ENCODE results near the gene FAM118B.

FAM118B gene

GRCh38 chr11:126175393-126175792 is 36.2 kb upstream of the FAM118B start:
- Histone ChIP-seq H3K4me3 (ENCODE audit: low read length) (no peak overlapping the region), H3K9me3 (ENCODE audit: low read length) (peaks cover 3% of the 10 kb centered on the region), H3K27me3 (ENCODE audit: insufficient read depth, low read length) (peaks cover 14% of the 10 kb centered on the region), H3K36me3 (ENCODE audit: insufficient read depth, low read length) (no peaks in the 10 kb centered on the region), H3K4me1 (ENCODE audit: insufficient read depth, low read length) (no peaks in the 10 kb centered on the region), H2AFZ (ENCODE audit: low read depth, low read length) (no peak overlapping the region)

- Histone ChIP-seq H3K4me1 (ENCODE audit: insufficient read depth, low read length) (no peaks in the 10 kb centered on the region), H2AFZ (ENCODE audit: low read depth, low read length) (no peak overlapping the region), H3K4me3 (ENCODE audit: low read length) (no peak overlapping the region), H3K36me3 (ENCODE audit: insufficient read depth, low read length) (no peaks in the 10 kb centered on the region), H3K9me3 (ENCODE audit: low read length) (peaks cover 3% of the 10 kb centered on the region), H3K27me3 (ENCODE audit: insufficient read depth, low read length) (peaks cover 10% of the 10 kb centered on the region)
These were observed 34.6 kb upstream of the FAM118B start for GRCh38 chr11:126176853-126177470.

GRCh38 chr11:126181939-126182730 is 29.4 kb upstream of the FAM118B start:
- no peak overlapping the region for H2AFZ ChIP-seq (ENCODE audit: low read depth, low read length)
- peaks cover 7% of the 10 kb centered on the region for H3K4me1 ChIP-seq (ENCODE audit: insufficient read depth, low read length)
- H3K4me3 ChIP-seq (ENCODE audit: low read length) = no peak overlapping the region
- no peaks in the 10 kb centered on the region for H3K27me3 ChIP-seq (ENCODE audit: insufficient read depth, low read length)
- no peaks in the 10 kb centered on the region for H3K36me3 ChIP-seq (ENCODE audit: insufficient read depth, low read length)
- no peaks in the 10 kb centered on the region for H3K9me3 ChIP-seq (ENCODE audit: low read length)

- Histone ChIP-seq H3K9me3 (ENCODE audit: low read length) (no peaks in the 10 kb centered on the region), H3K27me3 (ENCODE audit: insufficient read depth, low read length) (no peaks in the 10 kb centered on the region), H3K4me3 (ENCODE audit: low read length) (no peak overlapping the region), H3K36me3 (ENCODE audit: insufficient read depth, low read length) (no peaks in the 10 kb centered on the region), H3K4me1 (ENCODE audit: insufficient read depth, low read length) (peaks cover 7% of the 10 kb centered on the region), H2AFZ (ENCODE audit: low read depth, low read length) (no peak overlapping the region)
These were observed 28.7 kb upstream of the FAM118B start for GRCh38 chr11:126182787-126183445.

- H3K4me1 ChIP-seq (ENCODE audit: insufficient read depth, low read length) = peaks cover 7% of the 10 kb centered on the region
- H3K9me3 ChIP-seq (ENCODE audit: low read length) = no peaks in the 10 kb centered on the region
- H2AFZ ChIP-seq (ENCODE audit: low read depth, low read length) = no peak overlapping the region
- peaks cover 4% of the 10 kb centered on the region for H3K36me3 ChIP-seq (ENCODE audit: insufficient read depth, low read length)
- no peaks in the 10 kb centered on the region for H3K27me3 ChIP-seq (ENCODE audit: insufficient read depth, low read length)
- no peak overlapping the region for H3K4me3 ChIP-seq (ENCODE audit: low read length)
These were observed 26.1 kb upstream of the FAM118B start for GRCh38 chr11:126185259-126186024.

GRCh38 chr11:126186025-126186698 is 25.4 kb upstream of the FAM118B start:
- Histone ChIP-seq H3K27me3 (ENCODE audit: insufficient read depth, low read length) (no peaks in the 10 kb centered on the region), H3K9me3 (ENCODE audit: low read length) (no peaks in the 10 kb centered on the region), H3K4me3 (ENCODE audit: low read length) (no peak overlapping the region), H3K36me3 (ENCODE audit: insufficient read depth, low read length) (peaks cover 4% of the 10 kb centered on the region), H2AFZ (ENCODE audit: low read depth, low read length) (no peak overlapping the region), H3K4me1 (ENCODE audit: insufficient read depth, low read length) (peaks cover 7% of the 10 kb centered on the region)

- peaks cover 7% of the 10 kb centered on the region for H3K4me1 ChIP-seq (ENCODE audit: insufficient read depth, low read length)
- no peaks in the 10 kb centered on the region for H3K27me3 ChIP-seq (ENCODE audit: insufficient read depth, low read length)
- H2AFZ ChIP-seq (ENCODE audit: low read depth, low read length) = no peak overlapping the region
- no peaks in the 10 kb centered on the region for H3K9me3 ChIP-seq (ENCODE audit: low read length)
- H3K36me3 ChIP-seq (ENCODE audit: insufficient read depth, low read length) = peaks cover 9% of the 10 kb centered on the region
- H3K4me3 ChIP-seq (ENCODE audit: low read length) = no peak overlapping the region
These were observed 24.7 kb upstream of the FAM118B start for GRCh38 chr11:126186708-126187529.

GRCh38 chr11:126188332-126189108 is 23.1 kb upstream of the FAM118B start:
- H3K27me3 ChIP-seq (ENCODE audit: insufficient read depth, low read length) = no peaks in the 10 kb centered on the region
- H3K4me1 ChIP-seq (ENCODE audit: insufficient read depth, low read length) = peaks cover 7% of the 10 kb centered on the region
- no peaks in the 10 kb centered on the region for H3K9me3 ChIP-seq (ENCODE audit: low read length)
- H2AFZ ChIP-seq (ENCODE audit: low read depth, low read length) = no peak overlapping the region
- peaks cover 13% of the 10 kb centered on the region for H3K36me3 ChIP-seq (ENCODE audit: insufficient read depth, low read length)
- no peak overlapping the region for H3K4me3 ChIP-seq (ENCODE audit: low read length)

- Histone ChIP-seq H3K27me3 (ENCODE audit: insufficient read depth, low read length) (no peaks in the 10 kb centered on the region), H3K4me3 (ENCODE audit: low read length) (no peak overlapping the region)
These were observed 22.3 kb upstream of the FAM118B start for GRCh38 chr11:126189109-126189929.

GRCh38 chr11:126190792-126191191 is 20.8 kb upstream of the FAM118B start:
- Histone ChIP-seq H3K4me1 (ENCODE audit: insufficient read depth, low read length) (no peaks in the 10 kb centered on the region), H3K36me3 (ENCODE audit: insufficient read depth, low read length) (peaks cover 16% of the 10 kb centered on the region), H2AFZ (ENCODE audit: low read depth, low read length) (no peak overlapping the region), H3K4me3 (ENCODE audit: low read length) (no peak overlapping the region), H3K9me3 (ENCODE audit: low read length) (no peaks in the 10 kb centered on the region), H3K27me3 (ENCODE audit: insufficient read depth, low read length) (no peaks in the 10 kb centered on the region)

More at GRCh38 chr11:126189109-126189929, 22.3 kb upstream of the FAM118B start:
- Histone ChIP-seq H3K9me3 (ENCODE audit: low read length) (no peaks in the 10 kb centered on the region), H2AFZ (ENCODE audit: low read depth, low read length) (no peak overlapping the region), H3K36me3 (ENCODE audit: insufficient read depth, low read length) (peaks cover 16% of the 10 kb centered on the region), H3K4me1 (ENCODE audit: insufficient read depth, low read length) (peaks cover 7% of the 10 kb centered on the region)

All from neuron (in vitro differentiated cells).